Pancreas (tissue), 10 donors: ENCODE results near the gene SNTG2. TPM values are rescaled to one million over a fixed set of nuclear protein-coding genes. Genes with fewer than 3 reads are reported as not detected.
A peak's percentile ranks its signal among the peaks of the same experiment; 100 is the strongest.
"Not testable (repeated sequence)": the region's sequence is repeated elsewhere in the genome, so short reads cannot be mapped to it uniquely, and the experiment has no call there.

ENCODE experiments used
- ATAC-seq, 4 donors: fragments of 200-7000 bp; cut with Tn5 transposase; one replicate each; pipeline versions ENCODE4 v1.8.0 to v1.9.1; 2020; ENCODE audit warnings: mild to moderate bottlenecking in 4 of 4, moderate library complexity in 4 of 4
- DNase-seq, 6 donors: peaks; one replicate each; pipeline ENCODE4 v3.0.0-alpha.2; 2020
- FAIRE-seq: peaks from 2 replicates; lab custom pipeline; 2012; peaks lifted over from hg19 to GRCh38; lab: Jason Lieb, UNC
- H3K27ac ChIP-seq, 4 donors: fragments of 200-600 bp; sonication (generic); 1 replicate in 3 of 4; 2 replicates in 1 of 4; pipeline versions ENCODE4 v1.5.0 to v1.8.0; 2020
- H3K27me3 ChIP-seq, 4 donors: fragments of 200-600 bp; one replicate each; pipeline ENCODE4 v1.8.0; 2021
- H3K36me3 ChIP-seq, 3 donors: fragments of 200-600 bp; sonication (generic) in 1 of 3; one replicate each; pipeline versions ENCODE4 v1.5.0 to v1.8.0; 2020 to 2021
- H3K4me1 ChIP-seq, 3 donors: fragments of 200-600 bp; one replicate each; pipeline ENCODE4 v1.8.0; 2021
- H3K4me3 ChIP-seq, 4 donors: fragments of 200-600 bp; sonication (generic) in 2 of 4; one replicate each; pipeline versions ENCODE4 v1.5.0 to v1.8.0; 2020 to 2021
- H3K9me3 ChIP-seq, 4 donors: fragments of 200-600 bp; one replicate each; pipeline ENCODE4 v1.8.0; 2021
- WGBS, 2 donors: extraction: QIAGEN DNeasy Blood & Tissue Kit; methylation state at CpG; one replicate each; pipeline ENCODE4 v1.1.7; 2013; 5-methylcytosine and 5-hydroxymethylcytosine counted together
- intact Hi-C, 3 donors: fragments of 100-400 bp; cut with DNase I; formaldehyde crosslinking; loops; one replicate each; pipeline versions ENCODE4 v1.11.1 to v1.14.2; 2022
- polyA plus RNA-seq, 2 donors: library from polyadenylated mRNA; stranded (reverse); fragments of 200-250 nt; gene quantifications; one replicate each; pipeline ENCODE4 v1.2.3, GENCODE V29; 2013
- total RNA-seq, 6 donors: library from RNA; stranded (reverse); fragmentation: NEBNext Ultra II Directional in 4 of 6; extraction: Animal tissue kit (Norgen Biotek cat#: 25700) in 4 of 6; gene quantifications; one replicate each; pipeline versions ENCODE4 v1.2.1 to v1.2.4, GENCODE V29; 2021 to 2023
- TF ChIP-seq, protein P1 (sequence below), 4 donors: fragments of 200-600 bp; sonication (generic) in 3 of 4; IDR thresholded peaks; one replicate each; pipeline versions ENCODE4 v1.5.0 to v1.8.0; 2021; ENCODE audit warnings: antibody characterized with exemption in 4 of 4
- donor health status: healthy with polysubstance abuse.
- donor health status: DM: no; HTN: no; CAD: no; lungs with moderate emphysema.
- donor health status: DM: no; HTN: no; CAD: no.
- donor health status: control.
- donor health status: control.
- donor health status: Bipolar disorder and iron deficiency.
- donor health status: DM: yes; HTN: yes; CAD: no.
- donor health status: DM: no; HTN: no; CAD: no.
- donor health status: DM: no; HTN: no; CAD: no.
- donor health status: DM: yes; HTN: yes; CAD: no.

The SNTG2 gene
- total and polyA plus RNA-seq, 8 donors = 1.4 to 19.2 (median 4.6) TPM

- Histone ChIP-seq H3K4me3 (no peak overlapping the region), H3K27ac (no peak overlapping the region), H3K27me3 (no peaks in the 10 kb centered on the region), H3K9me3 (no peaks in the 10 kb centered on the region), H3K4me1 (no peaks in the 10 kb centered on the region), H3K36me3 (no peaks in the 10 kb centered on the region)
- WGBS, 2 donors = 79 to 81% methylated on average over 3 of the region's 3 CpGs
- ATAC-seq (peak in 1 of 4 donors; percentile 56), DNase-seq (no peak), FAIRE-seq (no peak)
- intact Hi-C loops = loop anchor here in 1 of 3 donors (10.0 kb wide), 1 partner anchor 318 kb away; no protein-coding TSS in a partner anchor
- TF ChIP-seq, protein P1, sequence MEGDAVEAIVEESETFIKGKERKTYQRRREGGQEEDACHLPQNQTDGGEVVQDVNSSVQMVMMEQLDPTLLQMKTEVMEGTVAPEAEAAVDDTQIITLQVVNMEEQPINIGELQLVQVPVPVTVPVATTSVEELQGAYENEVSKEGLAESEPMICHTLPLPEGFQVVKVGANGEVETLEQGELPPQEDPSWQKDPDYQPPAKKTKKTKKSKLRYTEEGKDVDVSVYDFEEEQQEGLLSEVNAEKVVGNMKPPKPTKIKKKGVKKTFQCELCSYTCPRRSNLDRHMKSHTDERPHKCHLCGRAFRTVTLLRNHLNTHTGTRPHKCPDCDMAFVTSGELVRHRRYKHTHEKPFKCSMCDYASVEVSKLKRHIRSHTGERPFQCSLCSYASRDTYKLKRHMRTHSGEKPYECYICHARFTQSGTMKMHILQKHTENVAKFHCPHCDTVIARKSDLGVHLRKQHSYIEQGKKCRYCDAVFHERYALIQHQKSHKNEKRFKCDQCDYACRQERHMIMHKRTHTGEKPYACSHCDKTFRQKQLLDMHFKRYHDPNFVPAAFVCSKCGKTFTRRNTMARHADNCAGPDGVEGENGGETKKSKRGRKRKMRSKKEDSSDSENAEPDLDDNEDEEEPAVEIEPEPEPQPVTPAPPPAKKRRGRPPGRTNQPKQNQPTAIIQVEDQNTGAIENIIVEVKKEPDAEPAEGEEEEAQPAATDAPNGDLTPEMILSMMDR (IDR thresholded peaks at IDR 0.05) = no peak
Measured at GRCh38 chr2:1226766-1227165, 276.1 kb downstream of the SNTG2 start.

- TF ChIP-seq, protein P1 (IDR thresholded peaks at IDR 0.05) = no peak
- no peaks in the 10 kb centered on the region for H3K9me3 ChIP-seq
- H3K4me3 ChIP-seq = no peak overlapping the region
- no peaks in the 10 kb centered on the region for H3K27me3 ChIP-seq
- no peak for ATAC-seq
- H3K36me3 ChIP-seq = no peaks in the 10 kb centered on the region
- H3K27ac ChIP-seq = no peak overlapping the region
- no peak for FAIRE-seq
- no peaks in the 10 kb centered on the region for H3K4me1 ChIP-seq
- intact Hi-C loops = loop anchor here in 1 of 3 donors (10.0 kb wide), 1 partner anchor 317 kb away; no protein-coding TSS in a partner anchor
- no peak for DNase-seq
- 67 to 72% methylated on average over 19 of the region's 19 CpGs for WGBS, 2 donors
Measured at GRCh38 chr2:1227274-1227900, 276.7 kb downstream of the SNTG2 start.

- peak in 1 of 6 donors; percentile 44 for DNase-seq
- H3K9me3 ChIP-seq, H3K27me3 ChIP-seq, H3K27ac ChIP-seq, H3K4me3 ChIP-seq, H3K4me1 ChIP-seq, H3K36me3 ChIP-seq, FAIRE-seq, ATAC-seq: not testable (repeated sequence)
- intact Hi-C loops = loop anchor here in 1 of 3 donors (10.0 kb wide), 1 partner anchor 315 kb away; no protein-coding TSS in a partner anchor
- WGBS, 2 donors = 95 to 97% methylated on average over 25 to 30 of the region's 30 CpGs
Measured at GRCh38 chr2:1229596-1229995, 278.9 kb downstream of the SNTG2 start.

DNA sequence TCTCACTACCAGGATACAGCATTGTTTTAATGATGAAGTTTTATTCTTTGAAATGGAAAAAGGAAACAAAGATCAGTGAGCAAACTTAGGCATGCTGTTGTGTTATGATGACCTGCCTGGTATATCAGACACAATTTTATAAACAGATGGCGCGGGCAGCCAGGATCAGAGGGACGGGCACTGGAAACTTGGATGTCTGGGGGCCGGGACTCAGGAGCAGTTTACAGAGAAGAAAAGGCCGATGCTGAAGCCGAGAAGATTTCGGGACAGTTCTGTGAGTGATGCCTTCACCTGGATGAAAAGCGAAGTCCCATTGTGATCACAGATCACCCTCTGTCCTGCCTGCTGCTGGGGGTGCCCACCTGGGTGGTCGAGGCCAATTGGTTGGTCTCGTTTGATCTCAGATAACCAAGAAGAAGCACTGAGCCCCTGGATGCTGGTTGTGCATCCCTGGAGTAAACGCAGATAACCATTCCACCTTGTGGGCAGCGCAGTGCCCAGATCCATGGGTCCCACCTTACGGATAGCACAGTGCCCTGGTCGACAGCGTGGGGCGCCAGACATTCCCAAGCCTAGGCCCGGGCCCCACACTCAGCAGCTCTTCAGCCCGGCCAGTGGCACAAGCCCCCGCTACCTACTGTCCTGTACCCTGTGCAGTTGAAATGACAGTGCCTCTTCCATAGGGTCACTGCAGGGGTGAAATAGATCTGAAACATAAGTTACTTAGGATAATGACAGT, 279.7 kb downstream of the SNTG2 start:
- no peaks in the 10 kb centered on the region for H3K4me1 ChIP-seq
- no peak for DNase-seq
- no peaks in the 10 kb centered on the region for H3K27me3 ChIP-seq
- WGBS, 2 donors = 90% methylated on average over 19 of the region's 19 CpGs
- H3K4me3 ChIP-seq = no peak overlapping the region
- H3K9me3 ChIP-seq = no peaks in the 10 kb centered on the region
- FAIRE-seq = no peak
- intact Hi-C loops = no loop called here
- H3K27ac ChIP-seq = no peak overlapping the region
- no peaks in the 10 kb centered on the region for H3K36me3 ChIP-seq
- no peak for ATAC-seq
- TF ChIP-seq, protein P1 (IDR thresholded peaks at IDR 0.05) = no peak

- intact Hi-C loops = no loop called here
- Histone ChIP-seq H3K4me1 (no peaks in the 10 kb centered on the region), H3K27me3 (no peaks in the 10 kb centered on the region), H3K4me3 (no peak overlapping the region), H3K9me3 (no peaks in the 10 kb centered on the region), H3K36me3 (no peaks in the 10 kb centered on the region), H3K27ac (no peak overlapping the region)
- WGBS, 2 donors = 52 to 57% methylated on average over 11 of the region's 11 CpGs
- FAIRE-seq (no peak), DNase-seq (no peak), ATAC-seq (no peak)
- TF ChIP-seq, protein P1 (IDR thresholded peaks at IDR 0.05) = no peak
Measured at GRCh38 chr2:1231466-1232063, 280.9 kb downstream of the SNTG2 start.
